Astrocyte of the cerebellum (primary cell): ENCODE measurements around the gene EPS8.
A peak's percentile ranks its signal among the peaks of the same experiment; 100 is the strongest.

Experiments
- DNase-seq: peaks from one replicate; pipeline ENCODE4 v3.0.0-alpha.2; 2011; ENCODE audit warnings: low read depth
- H3K4me3 ChIP-seq: 2 replicates; pipeline ENCODE4 v1.5.1; 2011; ENCODE audit warnings: mild to moderate bottlenecking, low read depth, low read length, moderate library complexity
- CTCF ChIP-seq: IDR thresholded peaks from 2 replicates; pipeline ENCODE4 v1.5.1; 2012; ENCODE audit warnings: low read length, low read depth, moderate library complexity, mild to moderate bottlenecking; ENCODE audit errors: missing control alignments
- in situ Hi-C: cut with HindIII; loops from 2 replicates; pipeline ENCODE4 v1.10.0; 2017; ENCODE audit warnings: low sequenced_read_pairs

Gene EPS8

GRCh38 chr12:15787778-15788177, 1.4 kb downstream of the EPS8 start:
- DNase-seq, result no peak
- in situ Hi-C loops, result no loop called here
- no peak for TF ChIP-seq CTCF
- peak overlapping the region; percentile 87 for H3K4me3 ChIP-seq

- in situ Hi-C loops, result no loop called here
- no peak for DNase-seq
- H3K4me3 ChIP-seq, result peak overlapping the region; percentile 87
- TF ChIP-seq CTCF, result no peak
Measured at GRCh38 chr12:15786772-15787171, 2.4 kb downstream of the EPS8 start.

- no peak overlapping the region for H3K4me3 ChIP-seq
- no peak for DNase-seq
- no peak for TF ChIP-seq CTCF
- in situ Hi-C loops, result no loop called here
Measured at GRCh38 chr12:15783288-15783687, 5.9 kb downstream of the EPS8 start.

GRCh38 chr12:15782667-15783066, 6.5 kb downstream of the EPS8 start:
- TF ChIP-seq CTCF, result no peak
- H3K4me3 ChIP-seq, result no peak overlapping the region
- in situ Hi-C loops, result no loop called here
- peak; percentile 26 for DNase-seq

GRCh38 chr12:15779925-15780324, 9.3 kb downstream of the EPS8 start:
- in situ Hi-C loops, result no loop called here
- no peak for TF ChIP-seq CTCF
- H3K4me3 ChIP-seq, result no peak overlapping the region
- no peak for DNase-seq

GRCh38 chr12:15778126-15778525, 11.1 kb downstream of the EPS8 start:
- in situ Hi-C loops, result no loop called here
- no peak overlapping the region for H3K4me3 ChIP-seq
- no peak for DNase-seq
- no peak for TF ChIP-seq CTCF
